ENCODE measurements around the gene ABCC3.

ABCC3 gene

GRCh38 chr17:50621574-50622031 is 13.1 kb upstream of the ABCC3 start:
- FAIRE-seq (no peak), DNase-seq (ENCODE audit: insufficient read length, low spot score) (no peak)
- TF ChIP-seq CTCF (IDR thresholded peaks at IDR 0.05; ENCODE audit: insufficient read depth, missing control alignments), result no peak

GRCh38 chr17:50624321-50624934 is 10.3 kb upstream of the ABCC3 start:
- DNase-seq (ENCODE audit: insufficient read length, low spot score) (no peak), FAIRE-seq (no peak)

GRCh38 chr17:50625032-50625871 is 9.4 kb upstream of the ABCC3 start:
- DNase-seq (ENCODE audit: insufficient read length, low spot score) (no peak), FAIRE-seq (no peak)
- no peak for TF ChIP-seq CTCF (IDR thresholded peaks at IDR 0.05; ENCODE audit: insufficient read depth, missing control alignments)

More at GRCh38 chr17:50624321-50624934, 10.3 kb upstream of the ABCC3 start:
- no peak for TF ChIP-seq CTCF (IDR thresholded peaks at IDR 0.05; ENCODE audit: insufficient read depth, missing control alignments)

GRCh38 chr17:50626037-50626574 is 8.6 kb upstream of the ABCC3 start:
- FAIRE-seq (no peak), DNase-seq (ENCODE audit: insufficient read length, low spot score) (peak; percentile 75)
- TF ChIP-seq CTCF (IDR thresholded peaks at IDR 0.05; ENCODE audit: insufficient read depth, missing control alignments), result peak; percentile 94

- TF ChIP-seq CTCF (IDR thresholded peaks at IDR 0.05; ENCODE audit: insufficient read depth, missing control alignments), result no peak
- DNase-seq (ENCODE audit: insufficient read length, low spot score), result no peak
- FAIRE-seq, result no peak
These were observed 7.5 kb upstream of the ABCC3 start for GRCh38 chr17:50627036-50627781.

- DNase-seq (ENCODE audit: insufficient read length, low spot score), result no peak
These were observed 6.7 kb upstream of the ABCC3 start for GRCh38 chr17:50627782-50628601.

More at GRCh38 chr17:50627782-50628601, 6.7 kb upstream of the ABCC3 start:
- no peak for TF ChIP-seq CTCF (IDR thresholded peaks at IDR 0.05; ENCODE audit: insufficient read depth, missing control alignments)
- FAIRE-seq, result no peak
